Ascending aorta (tissue), 2 donors: ENCODE data around the gene POLA2. TPM values are rescaled to one million over a fixed set of nuclear protein-coding genes. Genes with fewer than 3 reads are reported as not detected.
A peak's percentile ranks its signal among the peaks of the same experiment; 100 is the strongest.
"Not testable (repeated sequence)": the region's sequence is repeated elsewhere in the genome, so short reads cannot be mapped to it uniquely, and the experiment has no call there.

Experiments used
- DNase-seq, 2 donors: peaks; one replicate each; pipeline ENCODE4 v3.0.0-alpha.2; 2019; ENCODE audit warnings: low spot score in 2 of 2
- H3K27ac ChIP-seq, 2 donors: fragments of 200-600 bp; sonication (generic); one replicate each; pipeline ENCODE4 v1.5.1; 2016 to 2017; ENCODE audit warnings: mild to moderate bottlenecking in 1 of 2
- H3K27me3 ChIP-seq: fragments of 200-600 bp; sonication (generic); one replicate; pipeline ENCODE4 v1.5.1; 2017
- H3K36me3 ChIP-seq, 2 donors: fragments of 200-600 bp; sonication (generic); one replicate each; pipeline ENCODE4 v1.5.1; 2016
- H3K4me1 ChIP-seq, 2 donors: fragments of 200-600 bp; sonication (generic); one replicate each; pipeline ENCODE4 v1.5.1; 2016 to 2017; ENCODE audit warnings: mild to moderate bottlenecking in 1 of 2
- H3K4me3 ChIP-seq, 2 donors: fragments of 200-600 bp; sonication (generic); one replicate each; pipeline ENCODE4 v1.5.1; 2016 to 2017; ENCODE audit warnings: mild to moderate bottlenecking in 1 of 2
- H3K9me3 ChIP-seq, 2 donors: fragments of 200-600 bp; sonication (generic); one replicate each; pipeline ENCODE4 v1.5.1; 2016
- CTCF ChIP-seq, 3 experiments: fragments of 200-600 bp in 2 of 3; fragments of 450-650 bp in 1 of 3; sonication (generic) in 2 of 3; IDR thresholded peaks; one replicate each; pipeline ENCODE4 v1.5.1; 2016 to 2019; ENCODE audit warnings: antibody characterized with exemption in 3 of 3, mild to moderate bottlenecking in 1 of 3, moderate library complexity in 1 of 3
- intact Hi-C: fragments of 100-400 bp; cut with DNase I; formaldehyde crosslinking; loops from one replicate; pipeline ENCODE4 v1.15.1; 2023
- total RNA-seq: library from RNA; depleted of rRNA; stranded (reverse); fragments of >200 nt; gene quantifications from one replicate; pipeline ENCODE4 v1.1.0, GENCODE V29; 2016

Gene POLA2
- total RNA-seq, 1 donor from 2014 or later = 27.4 TPM

DNA sequence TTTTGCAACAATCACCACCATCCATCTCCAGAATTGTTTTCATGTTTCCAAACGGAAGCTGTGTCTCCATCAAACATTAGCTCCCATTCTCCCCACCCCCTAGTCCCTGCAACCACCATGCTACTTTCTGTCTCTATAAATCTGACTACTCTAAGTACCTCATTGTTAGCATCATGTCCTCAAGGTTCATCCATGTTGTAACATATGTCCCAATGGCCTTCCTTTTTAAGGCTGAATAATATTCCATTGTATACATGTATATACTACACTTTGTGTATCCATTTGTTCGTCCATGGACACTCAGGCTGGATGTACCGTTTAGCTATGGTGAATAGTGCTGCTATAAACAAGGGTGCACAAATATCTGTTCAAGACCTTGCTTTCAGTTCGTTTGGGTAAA lies 63.7 kb downstream of the POLA2 start:
- TF ChIP-seq CTCF (IDR thresholded peaks at IDR 0.05) = no peak
- DNase-seq = no peak
- intact Hi-C loops = no loop called here
- peaks cover 7 to 16% of the 10 kb centered on the region in 2 donors for H3K36me3 ChIP-seq
- no peak overlapping the region for H3K4me3 ChIP-seq
- H3K27me3 ChIP-seq = no peaks in the 10 kb centered on the region
- H3K9me3 ChIP-seq = no peaks in the 10 kb centered on the region
- H3K4me1 ChIP-seq = peaks cover 0 to 6% of the 10 kb centered on the region in 2 donors
- no peak overlapping the region for H3K27ac ChIP-seq

GRCh38 chr11:65327021-65327420 lies 65.3 kb downstream of the POLA2 start:
- no peak for DNase-seq
- no peak for TF ChIP-seq CTCF (IDR thresholded peaks at IDR 0.05)

DNA sequence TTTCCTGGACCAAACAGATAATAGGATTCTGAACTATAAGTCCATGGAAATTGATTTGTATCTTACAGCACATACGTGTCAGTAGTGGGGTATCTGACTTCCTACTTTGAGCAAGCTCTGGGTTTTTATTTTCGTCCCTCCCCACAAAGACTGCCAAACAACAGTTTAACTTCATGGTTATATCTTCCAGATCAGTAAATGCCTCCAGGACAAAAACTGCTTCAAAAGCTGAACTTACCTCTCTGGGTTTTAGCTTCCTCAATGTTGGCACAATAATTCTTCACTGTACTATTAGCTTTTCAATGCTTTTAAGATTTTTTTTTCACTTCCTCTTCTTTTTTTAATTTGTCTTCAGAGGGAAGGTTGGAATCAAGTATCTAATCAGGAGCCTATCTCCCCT lies 67.7 kb downstream of the POLA2 start:
- intact Hi-C loops = no loop called here
- TF ChIP-seq CTCF (IDR thresholded peaks at IDR 0.05) = no peak
- H3K27ac ChIP-seq = no peak overlapping the region
- no peaks in the 10 kb centered on the region for H3K27me3 ChIP-seq
- no peaks in the 10 kb centered on the region for H3K36me3 ChIP-seq
- no peak overlapping the region for H3K4me3 ChIP-seq
- peaks cover 0 to 8% of the 10 kb centered on the region in 2 donors for H3K4me1 ChIP-seq
- no peaks in the 10 kb centered on the region for H3K9me3 ChIP-seq
- no peak for DNase-seq

More at GRCh38 chr11:65327021-65327420, 65.3 kb downstream of the POLA2 start:
- no peaks in the 10 kb centered on the region for H3K9me3 ChIP-seq
- H3K4me3 ChIP-seq = no peak overlapping the region
- no peaks in the 10 kb centered on the region for H3K36me3 ChIP-seq
- H3K27me3 ChIP-seq = no peaks in the 10 kb centered on the region
- intact Hi-C loops = no loop called here
- H3K27ac ChIP-seq = no peak overlapping the region
- peaks cover 0 to 6% of the 10 kb centered on the region in 2 donors for H3K4me1 ChIP-seq

- Histone ChIP-seq H3K27me3 (no peaks in the 10 kb centered on the region), H3K27ac (no peak overlapping the region), H3K36me3 (no peaks in the 10 kb centered on the region), H3K4me1 (peaks cover 0 to 13% of the 10 kb centered on the region in 2 donors), H3K9me3 (no peaks in the 10 kb centered on the region), H3K4me3 (no peak overlapping the region)
- peak; percentile 66 to 73 (median 67) for TF ChIP-seq CTCF (IDR thresholded peaks at IDR 0.05)
- DNase-seq = peak in 1 of 2 donors; percentile 94
- intact Hi-C loops = loop anchor here (1.0 kb wide), 1 partner anchor 15 kb away; no protein-coding TSS in a partner anchor
Measured at GRCh38 chr11:65329944-65330403, 68.2 kb downstream of the POLA2 start.

- peaks cover 0 to 18% of the 10 kb centered on the region in 2 donors for H3K4me1 ChIP-seq
- H3K27me3 ChIP-seq = no peaks in the 10 kb centered on the region
- no peaks in the 10 kb centered on the region for H3K9me3 ChIP-seq
- no peak for TF ChIP-seq CTCF (IDR thresholded peaks at IDR 0.05)
- no peak overlapping the region for H3K27ac ChIP-seq
- intact Hi-C loops = loop anchor here (1.0 kb wide), 1 partner anchor 15 kb away; no protein-coding TSS in a partner anchor
- no peaks in the 10 kb centered on the region for H3K36me3 ChIP-seq
- DNase-seq = no peak
- H3K4me3 ChIP-seq = no peak overlapping the region
Measured at GRCh38 chr11:65330544-65330943, 68.8 kb downstream of the POLA2 start.

GRCh38 chr11:65332591-65332990 lies 70.8 kb downstream of the POLA2 start:
- H3K27me3 ChIP-seq, H3K36me3 ChIP-seq, H3K27ac ChIP-seq, intact Hi-C loops, H3K9me3 ChIP-seq, DNase-seq, H3K4me3 ChIP-seq: not testable (repeated sequence)
- peaks cover 0 to 22% of the 10 kb centered on the region in 2 donors for H3K4me1 ChIP-seq
